Thymus (tissue), 11 donors: ENCODE results near the gene GPR152. TPM values are rescaled to one million over a fixed set of nuclear protein-coding genes. Genes with fewer than 3 reads are reported as not detected.
"Not testable (repeated sequence)": the region's sequence is repeated elsewhere in the genome, so short reads cannot be mapped to it uniquely, and the experiment has no call there.

Source experiments
- DNase-seq, 9 donors: peaks; one replicate each; pipeline ENCODE4 v3.0.0-alpha.2; 2013; ENCODE audit warnings: low spot score in 9 of 9, low read depth in 6 of 9, missing footprints in 1 of 9
- H3K27ac ChIP-seq, 2 donors: one replicate each; pipeline ENCODE4 v1.5.1; 2013; ENCODE audit warnings: control low read depth in 1 of 2, low read depth in 1 of 2, low read length in 1 of 2, mild to moderate bottlenecking in 1 of 2, moderate library complexity in 1 of 2
- H3K27me3 ChIP-seq, 2 donors: one replicate each; pipeline ENCODE4 v1.5.1; 2013; ENCODE audit warnings: low read length in 1 of 2; ENCODE audit not compliant: control insufficient read depth in 2 of 2, insufficient read depth in 1 of 2
- H3K36me3 ChIP-seq, 2 donors: one replicate each; pipeline ENCODE4 v1.5.1; 2013; ENCODE audit warnings: low read length in 1 of 2, mild to moderate bottlenecking in 1 of 2, moderate library complexity in 1 of 2; ENCODE audit not compliant: control insufficient read depth in 2 of 2, insufficient read depth in 2 of 2
- H3K4me1 ChIP-seq, 2 donors: one replicate each; pipeline ENCODE4 v1.5.1; 2013; ENCODE audit warnings: low read length in 2 of 2; ENCODE audit not compliant: control insufficient read depth in 2 of 2, insufficient read depth in 2 of 2
- H3K4me3 ChIP-seq, 2 donors: one replicate each; pipeline ENCODE4 v1.5.1; 2013; ENCODE audit warnings: low read length in 2 of 2, control low read depth in 1 of 2, mild to moderate bottlenecking in 1 of 2
- H3K9me3 ChIP-seq, 2 donors: one replicate each; pipeline ENCODE4 v1.5.1; 2013; ENCODE audit warnings: low read length in 1 of 2, mild to moderate bottlenecking in 1 of 2; ENCODE audit not compliant: control insufficient read depth in 2 of 2, insufficient read depth in 1 of 2
- WGBS: extraction: QIAGEN DNeasy Blood & Tissue Kit; methylation state at CpG from one replicate; pipeline ENCODE4 v1.1.7; 2013; 5-methylcytosine and 5-hydroxymethylcytosine counted together
- polyA plus RNA-seq: library from polyadenylated mRNA; stranded (reverse); fragments of 200-250 nt; gene quantifications from one replicate; pipeline ENCODE4 v1.2.3, GENCODE V29; 2013
- total RNA-seq: library from RNA; stranded (reverse); fragments of 120-200 nt; gene quantifications from one replicate; pipeline ENCODE4 v1.2.4, GENCODE V29; 2013
- donor health status: healthy.

GPR152 gene
- total and polyA plus RNA-seq, 2 donors, result not detected

GRCh38 chr11:67427364-67427859, 25.1 kb downstream of the GPR152 start:
- DNase-seq, H3K27me3 ChIP-seq, H3K9me3 ChIP-seq: not testable (repeated sequence)
- Histone ChIP-seq H3K4me1 (peaks cover 20 to 63% of the 10 kb centered on the region in 2 donors), H3K36me3 (peaks cover 23 to 25% of the 10 kb centered on the region in 2 donors), H3K27ac (peak overlapping the region; percentile 81 to 89), H3K4me3 (peak overlapping the region; percentile 91 to 100)
- WGBS, result 84% methylated on average over 19 of the region's 19 CpGs

- peaks cover 32 to 60% of the 10 kb centered on the region in 2 donors for H3K4me1 ChIP-seq
- H3K27ac ChIP-seq, result no peak overlapping the region
- DNase-seq, result no peak
- H3K36me3 ChIP-seq, result no peaks in the 10 kb centered on the region
- peaks cover 0 to 7% of the 10 kb centered on the region in 2 donors for H3K9me3 ChIP-seq
- no peak overlapping the region for H3K4me3 ChIP-seq
- H3K27me3 ChIP-seq, result no peaks in the 10 kb centered on the region
- WGBS, result 94% methylated on average over 34 of the region's 34 CpGs
Observed at GRCh38 chr11:67423891-67424613, 28.5 kb downstream of the GPR152 start.

- Histone ChIP-seq H3K27ac (peak overlapping the region in 1 of 2 donors; percentile 55), H3K4me3 (no peak overlapping the region), H3K4me1 (peaks cover 37 to 62% of the 10 kb centered on the region in 2 donors), H3K36me3 (no peaks in the 10 kb centered on the region), H3K27me3 (no peaks in the 10 kb centered on the region), H3K9me3 (peaks cover 0 to 7% of the 10 kb centered on the region in 2 donors)
- DNase-seq, result no peak
- WGBS, result 98% methylated on average over 13 of the region's 13 CpGs
Observed at GRCh38 chr11:67423466-67423865, 29.1 kb downstream of the GPR152 start.

- no peak overlapping the region for H3K4me3 ChIP-seq
Observed at GRCh38 chr11:67422891-67423290, 29.6 kb downstream of the GPR152 start.

GRCh38 chr11:67421430-67422031, 31.0 kb downstream of the GPR152 start:
- Histone ChIP-seq H3K4me3 (peak overlapping the region in 1 of 2 donors; percentile 72), H3K36me3 (no peaks in the 10 kb centered on the region), H3K27ac (peak overlapping the region; percentile 75 to 81), H3K4me1 (peaks cover 50 to 74% of the 10 kb centered on the region in 2 donors), H3K27me3 (no peaks in the 10 kb centered on the region), H3K9me3 (no peaks in the 10 kb centered on the region)
- DNase-seq, result no peak
- 83% methylated on average over 22 of the region's 22 CpGs for WGBS

More at GRCh38 chr11:67422891-67423290, 29.6 kb downstream of the GPR152 start:
- peak in 1 of 9 donors; percentile 55 for DNase-seq
- Histone ChIP-seq H3K9me3 (peaks cover 0 to 7% of the 10 kb centered on the region in 2 donors), H3K36me3 (no peaks in the 10 kb centered on the region), H3K27ac (peak overlapping the region in 1 of 2 donors; percentile 55), H3K4me1 (peaks cover 41 to 67% of the 10 kb centered on the region in 2 donors), H3K27me3 (no peaks in the 10 kb centered on the region)
- 78% methylated on average over 6 of the region's 6 CpGs for WGBS

GRCh38 chr11:67420646-67421429, 31.7 kb downstream of the GPR152 start:
- H3K9me3 ChIP-seq, result no peaks in the 10 kb centered on the region
- peak in 8 of 9 donors; percentile 83 to 96 (median 94) for DNase-seq
- peaks cover 0 to 3% of the 10 kb centered on the region in 2 donors for H3K27me3 ChIP-seq
- no peaks in the 10 kb centered on the region for H3K36me3 ChIP-seq
- peak overlapping the region; percentile 27 to 72 for H3K4me3 ChIP-seq
- peaks cover 57 to 81% of the 10 kb centered on the region in 2 donors for H3K4me1 ChIP-seq
- WGBS, result under 1% methylated on average over 97 of the region's 97 CpGs
- H3K27ac ChIP-seq, result peak overlapping the region; percentile 75 to 93

GRCh38 chr11:67420147-67420645, 32.3 kb downstream of the GPR152 start:
- WGBS, result 41% methylated on average over 15 of the region's 15 CpGs
- peak in 1 of 9 donors; percentile 22 for DNase-seq

GRCh38 chr11:67419325-67420049, 33.0 kb downstream of the GPR152 start:
- Histone ChIP-seq H3K27ac (peak overlapping the region; percentile 79 to 88), H3K4me1 (peaks cover 68 to 87% of the 10 kb centered on the region in 2 donors), H3K36me3 (no peaks in the 10 kb centered on the region), H3K9me3 (no peaks in the 10 kb centered on the region), H3K4me3 (peak overlapping the region; percentile 27 to 28), H3K27me3 (peaks cover 0 to 9% of the 10 kb centered on the region in 2 donors)
- WGBS, result 87% methylated on average over 21 of the region's 21 CpGs
- DNase-seq, result no peak

More at GRCh38 chr11:67420147-67420645, 32.3 kb downstream of the GPR152 start:
- H3K27ac ChIP-seq, result peak overlapping the region in 1 of 2 donors; percentile 93
- H3K36me3 ChIP-seq, result no peaks in the 10 kb centered on the region
- H3K27me3 ChIP-seq, result peaks cover 0 to 5% of the 10 kb centered on the region in 2 donors
- no peaks in the 10 kb centered on the region for H3K9me3 ChIP-seq
- H3K4me1 ChIP-seq, result peaks cover 62 to 85% of the 10 kb centered on the region in 2 donors
- H3K4me3 ChIP-seq, result peak overlapping the region; percentile 27 to 72
